Vagina (tissue), 2 donors: ENCODE data around the gene GALNT9.

ENCODE experiments used
- CTCF ChIP-seq, 3 experiments: fragments of 450-650 bp in 2 of 3; fragments of 200-600 bp in 1 of 3; sonication (generic) in 1 of 3; IDR thresholded peaks; one replicate each; pipeline ENCODE4 v1.5.1; 2017 to 2019; ENCODE audit warnings: antibody characterized with exemption in 3 of 3, mild to moderate bottlenecking in 2 of 3, moderate library complexity in 2 of 3
- POLR2A ChIP-seq, 2 donors: fragments of 450-650 bp; IDR thresholded peaks; one replicate each; pipeline ENCODE4 v1.6.1; 2017; ENCODE audit warnings: antibody characterized with exemption in 2 of 2, mild to moderate bottlenecking in 2 of 2, moderate library complexity in 2 of 2

GRCh38 chr12:132243596-132244310 is 85.6 kb downstream of the GALNT9 start:
- TF ChIP-seq POLR2A (IDR thresholded peaks at IDR 0.05) (no peak), CTCF (IDR thresholded peaks at IDR 0.05) (no peak)
